Heart right ventricle (tissue), 16 donors: ENCODE data around the gene SURF4. TPM values are rescaled to one million over a fixed set of nuclear protein-coding genes. Genes with fewer than 3 reads are reported as not detected.

Source experiments
- ATAC-seq, 8 donors: fragments of 200-7000 bp; cut with Tn5 transposase; one replicate each; pipeline ENCODE4 v1.9.1; 2020; ENCODE audit warnings: mild to moderate bottlenecking in 8 of 8, moderate library complexity in 8 of 8, moderate number of reproducible peaks in 1 of 8
- DNase-seq, 2 donors: peaks; one replicate each; pipeline ENCODE4 v3.0.0-alpha.2; 2020
- H3K27ac ChIP-seq, 10 donors: fragments of 200-600 bp; sonication (generic) in 2 of 10; one replicate each; pipeline versions ENCODE4 v1.5.0 to v1.8.0; 2020 to 2022; ENCODE audit warnings: mild to moderate bottlenecking in 3 of 10
- H3K27me3 ChIP-seq, 7 donors: fragments of 200-600 bp; one replicate each; pipeline ENCODE4 v1.8.0; 2021 to 2022; ENCODE audit warnings: mild to moderate bottlenecking in 2 of 7
- H3K36me3 ChIP-seq, 9 donors: fragments of 200-600 bp; sonication (generic) in 1 of 9; one replicate each; pipeline versions ENCODE4 v1.5.0 to v1.8.0; 2020 to 2022; ENCODE audit warnings: mild to moderate bottlenecking in 2 of 9
- H3K4me1 ChIP-seq, 9 donors: fragments of 200-600 bp; sonication (generic) in 1 of 9; one replicate each; pipeline versions ENCODE4 v1.5.0 to v1.8.0; 2020 to 2022; ENCODE audit warnings: mild to moderate bottlenecking in 4 of 9
- H3K4me3 ChIP-seq, 10 donors: fragments of 200-600 bp; sonication (generic) in 2 of 10; one replicate each; pipeline versions ENCODE4 v1.5.0 to v1.8.0; 2020 to 2022; ENCODE audit warnings: mild to moderate bottlenecking in 7 of 10, moderate library complexity in 2 of 10
- H3K9me3 ChIP-seq, 11 donors: fragments of 200-600 bp in 10 of 11; sonication (generic) in 2 of 11; one replicate each; pipeline versions ENCODE4 v1.5.0 to v1.8.0; 2013 to 2022; ENCODE audit warnings: mild to moderate bottlenecking in 2 of 11, control low read depth in 1 of 11, moderate library complexity in 1 of 11
- CTCF ChIP-seq, 9 donors: fragments of 200-600 bp; sonication (generic) in 2 of 9; IDR thresholded peaks; one replicate each; pipeline versions ENCODE4 v1.5.0 to v1.8.0; 2021 to 2022; ENCODE audit warnings: antibody characterized with exemption in 9 of 9, mild to moderate bottlenecking in 5 of 9, moderate library complexity in 1 of 9
- WGBS, 2 donors: extraction: QIAGEN DNeasy Blood & Tissue Kit; methylation state at CpG; one replicate each; pipeline ENCODE4 v1.1.7; 2013; ENCODE audit warnings: inconsistent platforms in 1 of 2; 5-methylcytosine and 5-hydroxymethylcytosine counted together
- intact Hi-C, 10 donors: fragments of 100-400 bp; cut with DNase I; formaldehyde crosslinking; loops; one replicate each; pipeline versions ENCODE4 v1.11.1 to v1.14.2; 2022
- polyA plus RNA-seq, 2 donors: library from polyadenylated mRNA; stranded (reverse); fragments of 200-250 nt; gene quantifications; one replicate each; pipeline ENCODE4 v1.2.3, GENCODE V29; 2013
- total RNA-seq, 10 donors: library from RNA; stranded (reverse); fragmentation: NEBNext Ultra II Directional in 3 of 10; extraction: Animal tissue kit (Norgen Biotek cat#: 25700) in 3 of 10; gene quantifications; one replicate each; pipeline versions ENCODE4 v1.2.1 to v1.2.4, GENCODE V29; 2021 to 2023
- donor health status: Arrhythmogenic right ventricular cardiomyopathy.
- donor health status: ischemic (EF 13 %, LVEDD 7.1; RV severe dilation, severe dysfunction).
- donor health status: healthy with polysubstance abuse.
- donor health status: DM: no; HTN: yes; CAD: no.
- donor health status: DM: no; HTN: no; CAD: no.
- donor health status: ischemic (EF 25% LVEDD 6.9; RV normal size, moderate dysfunction).
- donor health status: ischemic (EF 25% LVEDD 5.7; RV mildly dilated, moderate dysfunction).
- donor health status: healthy.
- donor health status: DM: yes; HTN: yes; CAD: no.
- donor health status: Ischemic cardiomyopathy.
- donor health status: ischemic (EF 35%, LVEDD 5.7; RV mildly dilated, moderate dysfunction).
- donor health status: nonischemic (EF 11% LVEDD 7.7; RV severe dilation, severe dysfunction).
- donor health status: DM: yes; HTN: yes; CAD: no.
- donor health status: PGD.
- donor health status: ischemic (EF 29% LVEDD 5.4; RV normal size, mild dysfunction).
- donor health status: nonischemic (EF 23%, LVEDD 6.1; RV moderate dilation, normal function).

SURF4 gene
- total and polyA plus RNA-seq, 12 donors, result 21.5 to 113 (median 64.2) TPM

DNA sequence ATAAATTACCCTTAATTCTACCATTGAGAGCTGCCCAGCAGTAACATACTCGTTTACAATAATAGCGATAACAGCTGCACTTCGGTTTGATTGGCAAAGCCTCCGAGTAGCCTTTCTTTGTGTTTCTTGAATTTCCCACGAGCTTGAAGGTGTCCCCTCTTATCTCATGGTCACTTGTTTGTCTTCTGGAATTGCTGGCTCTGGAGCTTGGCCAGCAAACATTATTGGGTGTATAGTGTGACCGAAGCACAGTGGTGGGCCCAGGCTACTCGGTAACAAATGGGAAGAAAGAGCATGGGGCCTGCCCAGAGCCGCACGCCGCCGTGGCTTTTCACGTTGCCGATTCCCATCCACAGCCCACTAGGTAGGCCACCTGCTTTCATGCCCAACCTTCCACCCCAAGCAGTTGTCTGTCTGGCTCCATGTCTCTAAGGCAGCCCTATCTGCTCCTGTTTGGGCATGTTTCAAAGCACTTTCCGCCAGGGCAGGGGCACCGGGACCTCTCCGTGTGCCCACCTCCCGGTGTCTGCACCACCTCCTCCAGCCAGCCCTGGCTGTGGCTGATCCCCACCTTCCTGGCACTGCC, 9.0 kb upstream of the SURF4 start:
- ATAC-seq (no peak), DNase-seq (no peak)
- no peaks in the 10 kb centered on the region for H3K4me1 ChIP-seq
- WGBS, 2 donors, result 83 to 88% methylated on average over 17 of the region's 17 CpGs
- H3K4me3 ChIP-seq, result no peak overlapping the region
- H3K27me3 ChIP-seq, result no peaks in the 10 kb centered on the region
- intact Hi-C loops, result no loop called here
- no peaks in the 10 kb centered on the region for H3K36me3 ChIP-seq
- no peak for TF ChIP-seq CTCF (IDR thresholded peaks at IDR 0.05)
- H3K9me3 ChIP-seq, result no peaks in the 10 kb centered on the region
- no peak overlapping the region for H3K27ac ChIP-seq

DNA sequence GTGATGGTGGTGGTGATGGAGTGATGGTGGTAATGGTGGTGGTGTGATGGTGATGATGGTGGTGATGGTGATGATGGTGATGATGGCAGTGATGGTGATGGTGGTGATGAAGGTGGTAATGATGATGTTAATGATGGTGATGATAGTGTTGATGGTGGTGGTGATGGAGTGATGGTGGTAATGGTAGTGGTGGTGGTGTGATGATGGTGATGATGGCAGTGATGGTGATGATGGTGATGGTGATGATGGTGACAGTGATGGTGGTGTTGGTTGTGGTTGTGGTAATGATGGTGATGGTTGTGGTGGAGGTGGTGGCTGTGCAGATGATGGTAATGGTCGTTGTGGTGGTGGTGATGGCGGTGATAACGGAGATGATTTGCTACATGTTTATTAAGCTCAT, 7.6 kb upstream of the SURF4 start:
- no peak overlapping the region for H3K27ac ChIP-seq
- TF ChIP-seq CTCF (IDR thresholded peaks at IDR 0.05), result no peak
- no peaks in the 10 kb centered on the region for H3K9me3 ChIP-seq
- H3K36me3 ChIP-seq, result no peaks in the 10 kb centered on the region
- no peak for ATAC-seq
- H3K4me1 ChIP-seq, result no peaks in the 10 kb centered on the region
- 93 to 94% methylated on average over 3 of the region's 3 CpGs for WGBS, 2 donors
- H3K27me3 ChIP-seq, result no peaks in the 10 kb centered on the region
- intact Hi-C loops, result no loop called here
- no peak for DNase-seq
- no peak overlapping the region for H3K4me3 ChIP-seq

DNA sequence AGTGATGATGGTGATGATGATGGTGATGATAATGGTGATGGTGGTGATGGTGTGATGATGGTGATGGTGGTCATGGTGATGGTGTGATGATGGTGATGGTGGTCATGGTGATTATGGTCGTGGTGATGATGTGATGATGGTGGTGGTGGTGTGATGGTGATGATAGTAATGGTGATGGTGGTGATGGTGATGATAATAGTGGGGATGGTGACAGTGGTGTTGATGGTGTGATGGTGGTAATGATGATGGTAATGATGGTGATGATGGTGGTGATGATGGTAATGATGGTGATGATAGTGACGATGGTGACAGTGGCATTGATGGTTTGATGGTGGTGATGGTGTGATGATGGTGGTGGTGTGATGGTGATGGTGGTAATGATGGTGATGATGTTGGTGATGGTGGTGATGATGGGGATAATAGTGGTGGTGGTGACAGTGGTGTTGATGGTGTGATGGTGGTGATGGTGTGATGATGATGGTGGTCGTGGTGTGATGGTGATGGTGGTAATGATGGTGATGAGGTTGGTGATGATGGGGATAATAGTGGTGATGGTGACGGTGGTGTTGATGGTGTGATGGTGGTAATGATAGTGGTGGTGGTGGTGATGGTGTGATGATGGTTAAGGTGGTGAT, 6.8 kb upstream of the SURF4 start:
- Histone ChIP-seq H3K36me3 (no peaks in the 10 kb centered on the region), H3K9me3 (peaks cover 0 to 5% (median 0%) of the 10 kb centered on the region in 11 donors), H3K27ac (no peak overlapping the region), H3K4me1 (no peaks in the 10 kb centered on the region), H3K27me3 (no peaks in the 10 kb centered on the region), H3K4me3 (no peak overlapping the region)
- no peak for ATAC-seq
- intact Hi-C loops, result no loop called here
- no peak for TF ChIP-seq CTCF (IDR thresholded peaks at IDR 0.05)
- 86 to 94% methylated on average over 4 of the region's 4 CpGs for WGBS, 2 donors
- no peak for DNase-seq

DNA sequence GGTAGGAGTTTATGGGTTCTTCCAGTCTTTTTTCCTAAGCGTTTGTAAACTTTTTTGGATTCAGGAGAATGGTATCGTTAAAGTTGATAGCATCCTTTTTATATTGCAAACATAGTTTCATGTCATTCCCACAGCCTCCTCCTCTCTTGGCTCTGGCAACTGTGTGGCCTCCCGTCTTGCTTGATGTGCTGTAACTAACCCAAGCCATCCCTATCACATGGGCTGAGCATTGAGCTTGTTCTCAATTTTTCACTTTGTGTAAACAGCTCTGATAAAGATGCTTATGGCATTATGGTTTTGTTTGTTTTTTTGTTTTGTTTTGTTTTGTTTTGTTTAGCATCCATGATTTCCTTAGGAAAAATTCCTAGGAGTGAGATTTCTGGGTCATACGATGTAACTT, 4.9 kb upstream of the SURF4 start:
- ATAC-seq (no peak), DNase-seq (no peak)
- H3K36me3 ChIP-seq, result no peaks in the 10 kb centered on the region
- 78 to 84% methylated on average over 4 of the region's 4 CpGs for WGBS, 2 donors
- TF ChIP-seq CTCF (IDR thresholded peaks at IDR 0.05), result no peak
- H3K27me3 ChIP-seq, result no peaks in the 10 kb centered on the region
- H3K4me1 ChIP-seq, result peaks cover 0 to 12% (median 7%) of the 10 kb centered on the region in 9 donors
- H3K9me3 ChIP-seq, result peaks cover 0 to 8% (median 0%) of the 10 kb centered on the region in 11 donors
- no peak overlapping the region for H3K27ac ChIP-seq
- no peak overlapping the region for H3K4me3 ChIP-seq
- intact Hi-C loops, result no loop called here
